K562 (cell line): ENCODE results near the gene NISCH. TPM values are rescaled to one million over a fixed set of nuclear protein-coding genes. Genes with fewer than 3 reads are reported as not detected.

ENCODE experiments used
- BCOR ChIP-seq: fragments of 450-650 bp; IDR thresholded peaks from 2 replicates; pipeline ENCODE4 v1.6.1; 2016
- BRCA1 ChIP-seq, 2 experiments: fragments of 450-650 bp in 1 of 2; sonication (generic) in 1 of 2; formaldehyde crosslinking in 1 of 2; IDR thresholded peaks; 2 replicates each; pipeline versions ENCODE4 v1.5.0 to v1.6.1; 2017 to 2020; ENCODE audit warnings: mild to moderate bottlenecking in 1 of 2, missing genetic modification reagents in 1 of 2
- CTBP1 ChIP-seq: fragments of 450-650 bp; IDR thresholded peaks from 2 replicates; pipeline ENCODE4 v1.6.1; 2016; ENCODE audit warnings: borderline replicate concordance
- ETV6 ChIP-seq, 3 experiments: fragments of 150-350 bp in 1 of 3; sonication (generic) in 1 of 3; formaldehyde crosslinking in 1 of 3; IDR thresholded peaks; 2 replicates each; pipeline versions ENCODE4 v1.6.1 to v1.8.0; 2014 to 2022; ENCODE audit warnings: borderline replicate concordance in 2 of 3, low read depth in 2 of 3, antibody characterized with exemption in 1 of 3, low read length in 1 of 3, mild to moderate bottlenecking in 1 of 3, missing genetic modification reagents in 1 of 3
- JUN ChIP-seq, 2 experiments: sonication (generic) in 1 of 2; formaldehyde crosslinking in 1 of 2; IDR thresholded peaks; 2 replicates each; pipeline versions ENCODE4 v1.6.1 to v1.8.0; 2012 to 2022; ENCODE audit warnings: borderline replicate concordance in 2 of 2, mild to moderate bottlenecking in 2 of 2, improper control_type of control experiment in 1 of 2, low read depth in 1 of 2, low read length in 1 of 2, missing genetic modification reagents in 1 of 2
- LARP7 ChIP-seq: fragments of 450-650 bp; IDR thresholded peaks from 2 replicates; pipeline ENCODE4 v1.6.1; 2016
- POLR2A ChIP-seq: fragments of 450-650 bp; conservative IDR thresholded peaks from 2 replicates; pipeline ENCODE4 v1.6.1; 2016
- RBM17 ChIP-seq: fragments of 200-400 bp; formaldehyde crosslinking; IDR thresholded peaks from 2 replicates; pipeline ENCODE4 v1.6.1; 2017; ENCODE audit warnings: low read depth, mild to moderate bottlenecking, low read length, borderline replicate concordance
- RCOR1 ChIP-seq, 2 experiments: IDR thresholded peaks; 2 replicates each; pipeline ENCODE4 v1.6.1; 2012; ENCODE audit warnings: low read depth in 2 of 2, low read length in 2 of 2, borderline replicate concordance in 1 of 2, improper control_type of control experiment in 1 of 2
- SMC3 ChIP-seq: conservative IDR thresholded peaks from 2 replicates; pipeline ENCODE4 v1.6.1; 2011; ENCODE audit warnings: low read depth, low read length, improper control_type of control experiment; ENCODE audit not compliant: insufficient read depth
- TARDBP ChIP-seq: fragments of 450-650 bp; IDR thresholded peaks from 2 replicates; pipeline ENCODE4 v1.6.1; 2016
- ZFP36 ChIP-seq: fragments of 150-350 bp; IDR thresholded peaks from 2 replicates; pipeline ENCODE4 v1.6.1; 2018; ENCODE audit warnings: low read length, low read depth; ENCODE audit not compliant: partially characterized antibody
- ZNF134 ChIP-seq: fragments of 250-450 bp; sonication (Bioruptor Pico); conservative IDR thresholded peaks from 2 replicates; pipeline ENCODE4 v1.4.0; 2020
- polyA plus RNA-seq, 8 experiments: library from polyadenylated mRNA; depleted of rRNA in 4 of 8; stranded (reverse) in 5 of 8; unstranded in 3 of 8; fragments of >200 nt; fragmentation: Nextera tagmentation in 2 of 8; fragmentation: Illumina TruSeq in 1 of 8; extraction: Ambion mirVana in 2 of 8; extraction: Trizol in 1 of 8; gene quantifications; 2 replicates each; pipeline versions ENCODE4 v1.2.1 to v1.2.3, GENCODE V29; 2011 to 2014; ENCODE audit warnings: inconsistent platforms in 1 of 8, missing spikeins in 1 of 8
- total RNA-seq, 7 experiments: library from RNA; depleted of rRNA in 6 of 7; stranded (reverse); fragments of >200 nt in 6 of 7; fragmentation: Illumina TruSeq in 2 of 7; extraction: Trizol in 2 of 7; gene quantifications; 2 replicates each; pipeline versions ENCODE4 v1.2.1 to v1.2.3, GENCODE V29; 2011 to 2021; ENCODE audit warnings: low replicate concordance in 1 of 7
- TF ChIP-seq, protein P1 (sequence below): fragments of 450-650 bp; formaldehyde crosslinking; IDR thresholded peaks from 2 replicates; pipeline ENCODE4 v1.4.0; 2020; ENCODE audit warnings: mild to moderate bottlenecking, moderate library complexity

Gene NISCH
- total and polyA plus RNA-seq, 9 of the 15 experiments (the other 6 are each of a cell fraction or from before 2014, with no cell fraction given): 0.44 to 43.5 (median 23.4) TPM

GRCh38 chr3:52446631-52447511 is 8.5 kb upstream of the NISCH start (continued):
- TF ChIP-seq RBM17 (no peak), SMC3 (peak; percentile 80), ZFP36 (peak; percentile 98), BCOR (0 out of 2 replicates have a peak, but pooled peaks have one; percentile 21), CTBP1 (peak; percentile 36; the same call in 1 of the 2 replicates), ZNF134 (CRISPR knock-in tag) (no peak), RCOR1 (IDR thresholded peaks at IDR 0.05; ENCODE audit: borderline replicate concordance in 1 of 2, low read depth in 2 of 2, low read length in 2 of 2) (peak in 1 of 2 experiments; percentile 34; a peak in 1 of 4 replicates), ETV6 (IDR thresholded peaks at IDR 0.05; ENCODE audit: borderline replicate concordance in 1 of 2, low read depth in 2 of 2, low read length in 1 of 2) (no peak), ETV6 (CRISPR knock-in tag; IDR thresholded peaks at IDR 0.05; ENCODE audit: borderline replicate concordance) (no peak), TARDBP (0 out of 2 replicates have a peak, but pooled peaks have one; percentile 42), JUN (IDR thresholded peaks at IDR 0.05; ENCODE audit: borderline replicate concordance, low read depth, low read length) (no peak), JUN (CRISPR knock-in tag; IDR thresholded peaks at IDR 0.05; ENCODE audit: borderline replicate concordance) (no peak), LARP7 (no peak), POLR2A (no peak), BRCA1 (IDR thresholded peaks at IDR 0.05) (no peak), BRCA1 (CRISPR knock-in tag; IDR thresholded peaks at IDR 0.05) (no peak)
- TF ChIP-seq, protein P1, sequence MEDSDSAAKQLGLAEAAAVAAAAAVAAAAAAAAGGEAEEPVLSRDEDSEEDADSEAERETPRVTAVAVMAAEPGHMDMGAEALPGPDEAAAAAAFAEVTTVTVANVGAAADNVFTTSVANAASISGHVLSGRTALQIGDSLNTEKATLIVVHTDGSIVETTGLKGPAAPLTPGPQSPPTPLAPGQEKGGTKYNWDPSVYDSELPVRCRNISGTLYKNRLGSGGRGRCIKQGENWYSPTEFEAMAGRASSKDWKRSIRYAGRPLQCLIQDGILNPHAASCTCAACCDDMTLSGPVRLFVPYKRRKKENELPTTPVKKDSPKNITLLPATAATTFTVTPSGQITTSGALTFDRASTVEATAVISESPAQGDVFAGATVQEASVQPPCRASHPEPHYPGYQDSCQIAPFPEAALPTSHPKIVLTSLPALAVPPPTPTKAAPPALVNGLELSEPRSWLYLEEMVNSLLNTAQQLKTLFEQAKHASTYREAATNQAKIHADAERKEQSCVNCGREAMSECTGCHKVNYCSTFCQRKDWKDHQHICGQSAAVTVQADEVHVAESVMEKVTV: peak; percentile 59
